ENCODE measurements around the gene ACSS2.
"Not testable (repeated sequence)": the region's sequence is repeated elsewhere in the genome, so short reads cannot be mapped to it uniquely, and the experiment has no call there.

ACSS2 gene

GRCh38 chr20:34880971-34881370, 4.6 kb downstream of the ACSS2 start:
- H3K79me1 ChIP-seq (replicated peaks; ENCODE audit: low read length, poor library complexity, severe bottlenecking), result peaks cover 17% of the 10 kb centered on the region
- H3K4me1 ChIP-seq (ENCODE audit: control insufficient read depth, insufficient read depth, low read depth, low read length); H2BK15ac ChIP-seq (ENCODE audit: low read depth, poor library complexity, severe bottlenecking); H3K23ac ChIP-seq (ENCODE audit: low read length in 2 of 2); H3K4me2 ChIP-seq (ENCODE audit: low read length, poor library complexity, severe bottlenecking); H3K27me3 ChIP-seq (ENCODE audit: control insufficient read depth in 1 of 2, insufficient read depth in 1 of 2, low read length in 2 of 2); H3K9me3 ChIP-seq (ENCODE audit: control insufficient read depth, low read length); H2BK12ac ChIP-seq (ENCODE audit: low read length in 2 of 2); DNase-seq; H3K4ac ChIP-seq (ENCODE audit: low read depth in 1 of 2, low read length in 2 of 2); H2AK5ac ChIP-seq (ENCODE audit: low read length, severe bottlenecking); H3K9ac ChIP-seq (ENCODE audit: low read length); H3K14ac ChIP-seq (ENCODE audit: low read length in 2 of 2); H3K4me3 ChIP-seq (ENCODE audit: insufficient read depth in 1 of 2, low read depth in 1 of 2, low read length in 2 of 2); H3K18ac ChIP-seq (ENCODE audit: low read depth in 1 of 2, low read length in 2 of 2); H3K27ac ChIP-seq (ENCODE audit: low read length, poor library complexity, severe bottlenecking); H2AFZ ChIP-seq (ENCODE audit: low read depth, low read length); H2BK5ac ChIP-seq (ENCODE audit: low read depth, low read length, poor library complexity, severe bottlenecking); H4K8ac ChIP-seq (ENCODE audit: low read length); H2BK120ac ChIP-seq (ENCODE audit: low read depth, low read length); H4K91ac ChIP-seq (ENCODE audit: low read length): not testable (repeated sequence)
- H3K36me3 ChIP-seq (ENCODE audit: control insufficient read depth in 1 of 2, insufficient read depth in 2 of 2, low read depth in 1 of 2, low read length in 2 of 2), result peaks cover 7 to 33% of the 10 kb centered on the region in 2 experiments
- 98% methylated on average over 5 of the region's 7 CpGs for WGBS

GRCh38 chr20:34881689-34882088, 5.3 kb downstream of the ACSS2 start:
- Histone ChIP-seq H2AFZ (ENCODE audit: low read depth, low read length) (no peak overlapping the region), H2BK5ac (ENCODE audit: low read depth, low read length, poor library complexity, severe bottlenecking) (no peak overlapping the region), H2BK12ac (ENCODE audit: low read length in 2 of 2) (no peak overlapping the region), H3K9me3 (ENCODE audit: control insufficient read depth, low read length) (no peaks in the 10 kb centered on the region), H3K4me2 (ENCODE audit: low read length, poor library complexity, severe bottlenecking) (no peak overlapping the region), H3K4me1 (ENCODE audit: control insufficient read depth, insufficient read depth, low read depth, low read length) (peaks cover 5% of the 10 kb centered on the region), H3K14ac (ENCODE audit: low read length in 2 of 2) (no peak overlapping the region), H3K4ac (ENCODE audit: low read depth in 1 of 2, low read length in 2 of 2) (no peak overlapping the region), H3K27ac (ENCODE audit: low read length, poor library complexity, severe bottlenecking) (no peak overlapping the region), H4K8ac (ENCODE audit: low read length) (no peak overlapping the region), H3K36me3 (ENCODE audit: control insufficient read depth in 1 of 2, insufficient read depth in 2 of 2, low read depth in 1 of 2, low read length in 2 of 2) (peaks cover 7 to 35% of the 10 kb centered on the region in 2 experiments), H3K9ac (ENCODE audit: low read length) (no peak overlapping the region), H2AK5ac (ENCODE audit: low read length, severe bottlenecking) (no peak overlapping the region), H3K23ac (ENCODE audit: low read length in 2 of 2) (no peak overlapping the region), H2BK15ac (ENCODE audit: low read depth, poor library complexity, severe bottlenecking) (no peak overlapping the region), H2BK120ac (ENCODE audit: low read depth, low read length) (no peak overlapping the region), H4K91ac (ENCODE audit: low read length) (no peak overlapping the region), H3K4me3 (ENCODE audit: insufficient read depth in 1 of 2, low read depth in 1 of 2, low read length in 2 of 2) (no peak overlapping the region), H3K79me1 (replicated peaks; ENCODE audit: low read length, poor library complexity, severe bottlenecking) (peaks cover 15% of the 10 kb centered on the region), H3K27me3 (ENCODE audit: control insufficient read depth in 1 of 2, insufficient read depth in 1 of 2, low read length in 2 of 2) (no peaks in the 10 kb centered on the region), H3K18ac (ENCODE audit: low read depth in 1 of 2, low read length in 2 of 2) (no peak overlapping the region)
- 91% methylated on average over 1 of the region's 2 CpGs for WGBS
- no peak for DNase-seq

- Histone ChIP-seq H4K8ac (ENCODE audit: low read length) (no peak overlapping the region), H3K4me2 (ENCODE audit: low read length, poor library complexity, severe bottlenecking) (no peak overlapping the region), H2BK15ac (ENCODE audit: low read depth, poor library complexity, severe bottlenecking) (no peak overlapping the region), H3K4me1 (ENCODE audit: control insufficient read depth, insufficient read depth, low read depth, low read length) (peaks cover 2% of the 10 kb centered on the region), H3K9me3 (ENCODE audit: control insufficient read depth, low read length) (no peaks in the 10 kb centered on the region), H3K14ac (ENCODE audit: low read length in 2 of 2) (no peak overlapping the region), H2AFZ (ENCODE audit: low read depth, low read length) (no peak overlapping the region), H4K91ac (ENCODE audit: low read length) (no peak overlapping the region), H2BK120ac (ENCODE audit: low read depth, low read length) (no peak overlapping the region), H3K27me3 (ENCODE audit: control insufficient read depth in 1 of 2, insufficient read depth in 1 of 2, low read length in 2 of 2) (no peaks in the 10 kb centered on the region), H3K18ac (ENCODE audit: low read depth in 1 of 2, low read length in 2 of 2) (no peak overlapping the region), H2AK5ac (ENCODE audit: low read length, severe bottlenecking) (no peak overlapping the region), H3K4ac (ENCODE audit: low read depth in 1 of 2, low read length in 2 of 2) (no peak overlapping the region), H3K4me3 (ENCODE audit: insufficient read depth in 1 of 2, low read depth in 1 of 2, low read length in 2 of 2) (no peak overlapping the region), H3K9ac (ENCODE audit: low read length) (no peak overlapping the region), H3K23ac (ENCODE audit: low read length in 2 of 2) (no peak overlapping the region), H3K36me3 (ENCODE audit: control insufficient read depth in 1 of 2, insufficient read depth in 2 of 2, low read depth in 1 of 2, low read length in 2 of 2) (peaks cover 7 to 41% of the 10 kb centered on the region in 2 experiments), H2BK12ac (ENCODE audit: low read length in 2 of 2) (no peak overlapping the region), H2BK5ac (ENCODE audit: low read depth, low read length, poor library complexity, severe bottlenecking) (no peak overlapping the region), H3K79me1 (replicated peaks; ENCODE audit: low read length, poor library complexity, severe bottlenecking) (peaks cover 8% of the 10 kb centered on the region), H3K27ac (ENCODE audit: low read length, poor library complexity, severe bottlenecking) (no peak overlapping the region)
- DNase-seq, result no peak
Measured at GRCh38 chr20:34883087-34883688, 6.8 kb downstream of the ACSS2 start.

GRCh38 chr20:34883809-34884208, 7.4 kb downstream of the ACSS2 start:
- 94% methylated on average over 4 of the region's 4 CpGs for whole genome bisulfite sequencing
- no peak overlapping the region for H2AK5ac ChIP-seq (ENCODE audit: low read length, severe bottlenecking)
- peaks cover 2% of the 10 kb centered on the region for H3K4me1 ChIP-seq (ENCODE audit: control insufficient read depth, insufficient read depth, low read depth, low read length)
- H3K9me3 ChIP-seq (ENCODE audit: control insufficient read depth, low read length), result no peaks in the 10 kb centered on the region
- H3K27me3 ChIP-seq (ENCODE audit: control insufficient read depth in 1 of 2, insufficient read depth in 1 of 2, low read length in 2 of 2), result no peaks in the 10 kb centered on the region
- H3K36me3 ChIP-seq (ENCODE audit: control insufficient read depth in 1 of 2, insufficient read depth in 2 of 2, low read depth in 1 of 2, low read length in 2 of 2), result peaks cover 7 to 46% of the 10 kb centered on the region in 2 experiments
- no peak overlapping the region for H3K9ac ChIP-seq (ENCODE audit: low read length)
- DNase-seq, result no peak
- H3K27ac ChIP-seq (ENCODE audit: low read length, poor library complexity, severe bottlenecking), result no peak overlapping the region
- H2BK12ac ChIP-seq (ENCODE audit: low read length in 2 of 2), result no peak overlapping the region
- no peak overlapping the region for H2AFZ ChIP-seq (ENCODE audit: low read depth, low read length)
- H2BK120ac ChIP-seq (ENCODE audit: low read depth, low read length), result no peak overlapping the region
- H3K4me2 ChIP-seq (ENCODE audit: low read length, poor library complexity, severe bottlenecking), result no peak overlapping the region
- H3K14ac ChIP-seq (ENCODE audit: low read length in 2 of 2), result no peak overlapping the region
- no peak overlapping the region for H3K23ac ChIP-seq (ENCODE audit: low read length in 2 of 2)
- no peak overlapping the region for H3K18ac ChIP-seq (ENCODE audit: low read depth in 1 of 2, low read length in 2 of 2)
- peaks cover 6% of the 10 kb centered on the region for H3K79me1 ChIP-seq (replicated peaks; ENCODE audit: low read length, poor library complexity, severe bottlenecking)
- H3K4ac ChIP-seq (ENCODE audit: low read depth in 1 of 2, low read length in 2 of 2), result no peak overlapping the region
- H3K4me3 ChIP-seq (ENCODE audit: insufficient read depth in 1 of 2, low read depth in 1 of 2, low read length in 2 of 2), result no peak overlapping the region
- H2BK5ac ChIP-seq (ENCODE audit: low read depth, low read length, poor library complexity, severe bottlenecking), result no peak overlapping the region
- H4K91ac ChIP-seq (ENCODE audit: low read length), result no peak overlapping the region
- no peak overlapping the region for H4K8ac ChIP-seq (ENCODE audit: low read length)
- H2BK15ac ChIP-seq (ENCODE audit: low read depth, poor library complexity, severe bottlenecking), result no peak overlapping the region
